CD4-positive, alpha-beta T cell treated with Interferon gamma for 1 hour (primary cell): ENCODE measurements around the gene PBX1.

Source experiments
- DNase-seq: peaks from one replicate; pipeline ENCODE4 v3.0.0-alpha.2; 2020

Gene PBX1

DNA sequence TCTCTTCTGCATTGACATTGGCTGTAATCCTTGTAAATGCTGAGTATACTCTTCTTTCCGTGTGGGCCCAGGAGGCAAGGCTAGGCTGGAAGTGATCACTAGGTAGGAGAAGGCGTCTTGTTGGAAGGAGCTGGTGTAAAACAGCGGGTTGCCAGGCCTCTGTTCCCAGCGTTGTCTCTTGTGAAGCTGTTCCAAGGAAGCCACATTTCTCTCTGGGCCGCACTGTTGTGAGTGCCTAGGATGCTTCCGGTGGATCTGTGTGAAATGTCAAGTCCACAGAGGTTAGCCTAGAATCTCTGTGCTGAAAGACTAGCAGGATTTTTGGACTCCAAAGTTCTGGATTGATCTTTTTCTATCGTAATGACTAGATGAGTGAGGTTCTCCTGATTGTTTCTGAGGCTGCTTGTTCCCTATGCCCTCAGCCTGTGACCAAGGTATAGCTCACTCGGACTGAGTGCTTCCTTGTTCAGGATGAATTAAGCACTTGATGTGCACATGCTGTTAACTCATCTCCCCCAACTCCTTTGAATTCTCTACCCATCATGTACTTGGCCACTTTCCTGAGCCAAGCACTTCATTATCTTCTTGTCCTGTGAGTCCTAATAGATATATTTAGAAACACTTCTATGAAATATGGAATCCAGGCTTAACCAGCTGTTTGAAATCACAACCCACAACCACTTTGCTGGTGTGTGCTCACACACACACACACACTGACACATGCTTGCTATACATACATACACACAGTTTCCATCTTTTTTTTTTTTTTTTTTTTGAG lies 63.3 kb downstream of the PBX1 start:
- DNase-seq = no peak

DNA sequence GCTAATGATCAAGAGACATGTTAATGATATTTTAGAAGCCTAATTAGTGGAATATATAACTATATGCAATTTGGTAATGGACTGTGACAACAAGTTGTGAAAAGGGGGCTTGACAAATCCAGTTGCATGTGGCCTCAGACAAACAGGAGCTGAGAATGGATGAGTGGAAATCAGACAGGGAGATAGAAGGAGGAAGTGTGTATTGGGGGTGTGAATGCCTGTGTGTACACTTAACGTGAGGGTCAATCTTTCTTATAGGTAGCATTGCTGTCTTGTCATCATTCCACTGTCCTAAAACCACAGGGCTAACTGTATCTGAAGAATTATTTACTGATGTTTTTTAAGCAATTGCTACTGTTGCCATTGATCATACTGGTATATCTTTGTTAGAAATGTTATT lies 64.8 kb downstream of the PBX1 start:
- DNase-seq = no peak

DNA sequence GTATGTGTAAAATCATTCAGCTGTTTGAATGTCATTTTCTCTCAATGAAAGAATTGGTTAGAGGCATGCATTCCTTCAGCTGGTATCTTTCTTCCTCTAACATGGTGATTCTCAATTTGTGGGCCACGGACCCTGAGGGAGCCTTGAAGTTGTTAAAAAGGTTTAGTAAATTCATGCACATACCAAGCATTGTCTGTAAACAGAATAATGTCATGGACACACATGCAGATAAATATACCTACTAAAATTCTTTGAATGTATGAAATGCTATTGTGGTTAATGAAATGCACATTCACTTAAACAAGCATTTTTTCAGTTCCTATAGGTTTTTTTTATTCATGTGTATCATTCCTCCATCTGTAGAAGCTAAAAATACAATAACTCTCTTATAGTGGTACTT lies 65.4 kb downstream of the PBX1 start:
- DNase-seq = no peak

DNA sequence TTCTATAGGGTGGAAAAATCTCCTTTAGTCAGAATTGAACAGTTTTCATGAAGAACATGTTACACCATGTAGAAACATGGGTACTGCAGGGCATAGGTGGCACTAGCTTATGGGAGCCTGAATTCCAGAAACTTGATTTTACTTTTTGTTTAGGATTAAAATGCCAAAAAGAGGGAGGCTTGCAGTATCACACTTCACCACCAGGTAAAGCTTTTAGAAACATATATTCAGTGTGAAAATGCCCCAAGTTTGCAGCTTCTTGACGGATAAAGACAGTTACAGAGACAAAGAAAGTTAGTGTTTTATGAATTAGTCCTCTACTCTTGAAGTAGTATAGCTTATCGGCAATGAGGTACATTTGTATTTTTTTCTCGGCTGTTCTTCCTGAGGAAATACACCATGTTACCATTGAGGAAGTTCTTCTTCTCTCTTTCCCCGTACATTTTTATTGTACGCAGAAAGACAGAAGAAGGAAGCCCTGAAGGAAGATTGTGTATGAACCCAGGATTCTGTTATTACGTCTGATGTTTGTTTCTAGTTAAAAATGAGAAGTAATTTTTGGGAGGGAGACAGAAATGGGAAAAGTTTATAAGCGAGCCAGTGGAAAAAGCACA lies 66.1 kb downstream of the PBX1 start:
- no peak for DNase-seq

DNA sequence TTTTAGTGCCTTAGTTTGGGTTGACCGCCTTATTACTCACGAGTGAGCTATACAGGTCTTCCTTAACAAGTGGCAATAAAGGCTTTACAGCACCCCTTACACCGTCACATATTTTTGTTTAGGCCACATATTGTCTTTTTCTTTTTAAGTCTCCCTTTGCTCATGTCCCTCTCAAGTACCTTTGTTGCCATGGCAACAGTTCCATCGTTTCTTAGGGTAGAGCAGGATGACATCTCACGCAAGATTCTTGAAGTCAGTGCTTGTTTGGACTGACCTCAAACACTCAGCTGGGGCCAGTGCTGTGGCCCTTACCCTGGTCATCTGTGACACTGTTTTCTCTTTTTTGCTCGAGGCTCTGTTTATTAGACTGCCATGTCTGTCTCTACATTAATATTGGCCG lies 69.8 kb downstream of the PBX1 start:
- no peak for DNase-seq

DNA sequence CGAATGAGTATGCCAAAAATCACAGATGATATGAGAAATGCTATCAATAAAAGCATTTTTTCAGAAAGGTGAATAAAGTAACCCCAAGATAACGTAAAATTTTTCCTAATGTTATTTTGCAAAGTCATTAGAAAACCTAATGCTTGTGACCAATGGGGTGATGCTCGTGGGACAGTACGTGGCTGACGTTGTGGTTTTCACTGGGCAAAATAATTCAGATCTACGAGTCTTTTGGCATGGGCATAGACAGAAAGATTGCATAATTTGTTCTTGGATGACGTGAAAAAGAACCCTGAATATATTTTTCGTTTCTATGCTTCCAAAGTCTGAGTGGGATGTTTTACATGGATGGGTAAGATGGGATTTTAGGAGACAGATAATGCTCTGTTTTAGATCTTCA lies 71.0 kb downstream of the PBX1 start:
- no peak for DNase-seq

DNA sequence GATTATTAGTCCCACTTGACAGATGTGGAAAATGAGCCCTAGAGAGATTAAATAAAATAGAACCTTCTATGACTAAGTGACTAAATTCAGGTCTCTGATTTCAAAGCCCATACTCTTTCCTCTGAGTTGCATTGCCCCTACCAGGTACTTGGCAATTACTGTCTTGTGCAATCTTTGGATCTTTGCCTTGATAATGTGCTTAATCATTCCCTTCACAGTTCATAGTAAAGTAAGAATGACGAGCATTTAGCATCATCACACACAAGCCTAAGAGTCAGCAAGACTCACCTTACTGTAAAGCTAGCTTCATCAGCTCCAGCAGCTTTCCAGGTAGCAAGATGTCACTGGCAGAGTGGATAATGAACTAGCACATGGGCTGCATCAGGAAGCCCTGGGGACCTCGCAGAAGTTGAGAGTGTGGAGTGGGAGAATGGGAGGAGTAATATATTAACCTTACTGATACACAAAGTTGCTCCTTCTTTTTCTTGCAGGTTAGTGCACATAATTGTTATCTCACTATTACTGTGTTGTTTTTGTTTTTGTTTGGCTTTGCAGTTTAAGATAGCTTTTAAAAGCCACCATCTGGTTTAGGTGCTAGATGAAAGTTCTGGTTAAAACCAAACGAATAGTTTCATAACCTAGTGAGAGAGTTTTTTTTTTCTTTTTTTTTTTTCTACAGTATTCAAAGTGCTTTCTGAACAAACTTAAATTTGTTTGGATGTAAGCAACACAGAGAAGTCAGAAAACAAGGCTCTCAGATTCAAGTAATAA lies 71.8 kb downstream of the PBX1 start:
- no peak for DNase-seq

DNA sequence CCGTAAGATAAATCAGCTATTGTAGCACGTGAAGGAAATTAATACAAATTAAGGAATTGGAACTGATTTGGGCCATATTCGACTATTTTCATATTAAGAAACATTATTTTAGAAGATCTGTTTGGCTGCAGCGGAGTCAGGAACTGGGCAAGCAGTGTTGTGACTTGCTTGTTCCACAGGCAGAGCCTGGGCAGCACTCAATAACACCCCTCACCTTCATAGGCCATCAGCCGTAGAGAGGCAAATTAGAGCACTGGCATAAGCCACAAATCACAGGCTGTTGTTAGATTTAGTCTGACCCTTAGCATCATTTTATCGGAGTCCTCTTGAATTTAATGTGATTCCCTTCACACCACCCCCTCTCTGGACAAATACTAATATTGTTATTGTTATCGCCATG lies 72.8 kb downstream of the PBX1 start:
- no peak for DNase-seq

DNA sequence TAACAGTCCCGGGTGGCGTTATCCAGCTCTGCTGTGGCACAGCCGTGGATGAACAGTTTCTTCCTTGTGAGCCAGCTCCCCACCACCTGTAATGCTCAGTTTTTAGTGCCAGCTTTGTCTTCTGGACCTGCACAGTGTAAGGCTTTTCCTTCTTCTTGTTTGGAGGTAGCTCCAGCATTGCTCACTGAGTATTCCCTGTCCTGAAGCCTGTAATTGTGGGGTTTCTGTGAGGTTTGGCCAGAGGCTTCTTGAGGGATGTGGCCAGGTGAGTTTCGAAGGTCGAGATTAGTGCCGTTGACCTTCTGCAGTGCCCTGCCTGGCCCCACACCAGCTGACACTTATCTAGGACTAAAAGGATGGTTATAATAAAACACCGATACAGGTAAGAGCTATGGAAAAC lies 75.0 kb downstream of the PBX1 start:
- no peak for DNase-seq

- no peak for DNase-seq
Observed at GRCh38 chr1:164635059-164635802, 76.2 kb downstream of the PBX1 start.

- DNase-seq = no peak
Observed at GRCh38 chr1:164635803-164636731, 77.1 kb downstream of the PBX1 start.

GRCh38 chr1:164636757-164637156 lies 77.8 kb downstream of the PBX1 start:
- DNase-seq = no peak

- DNase-seq = no peak
Observed at GRCh38 chr1:164637461-164638375, 78.7 kb downstream of the PBX1 start.

GRCh38 chr1:164638492-164639202 lies 79.7 kb downstream of the PBX1 start:
- no peak for DNase-seq

DNA sequence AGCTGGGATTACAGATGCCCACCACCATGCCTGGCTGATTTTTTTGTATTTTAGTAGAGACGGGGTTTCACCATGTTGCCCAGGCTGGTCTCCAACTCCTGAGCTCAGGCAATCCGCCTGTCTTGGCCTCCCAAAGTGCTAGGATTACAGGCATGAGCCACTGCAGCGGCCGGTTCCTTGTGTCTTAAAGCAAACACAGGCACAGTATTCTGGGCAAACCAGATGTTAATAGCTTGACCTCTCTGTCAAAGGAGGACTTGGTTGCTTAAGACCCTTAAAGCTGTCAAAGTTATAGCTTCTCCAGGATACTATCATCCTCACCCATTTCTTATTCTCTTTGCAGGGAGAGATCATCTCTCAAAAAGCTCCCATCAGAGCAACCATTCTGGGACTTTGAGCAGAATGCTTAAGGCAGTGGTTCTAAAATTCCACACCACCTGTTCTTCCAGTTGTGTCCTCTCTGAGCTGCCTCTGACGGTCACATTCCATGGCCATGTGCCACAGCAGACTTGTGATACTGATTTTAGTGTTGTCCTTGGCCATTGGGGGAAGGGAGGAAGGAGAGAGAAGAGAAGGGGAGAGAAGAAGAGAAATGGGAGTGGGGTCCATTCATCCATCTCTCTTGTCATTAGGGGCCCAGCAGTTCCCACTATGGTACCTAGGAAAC lies 81.8 kb downstream of the PBX1 start:
- DNase-seq = no peak

DNA sequence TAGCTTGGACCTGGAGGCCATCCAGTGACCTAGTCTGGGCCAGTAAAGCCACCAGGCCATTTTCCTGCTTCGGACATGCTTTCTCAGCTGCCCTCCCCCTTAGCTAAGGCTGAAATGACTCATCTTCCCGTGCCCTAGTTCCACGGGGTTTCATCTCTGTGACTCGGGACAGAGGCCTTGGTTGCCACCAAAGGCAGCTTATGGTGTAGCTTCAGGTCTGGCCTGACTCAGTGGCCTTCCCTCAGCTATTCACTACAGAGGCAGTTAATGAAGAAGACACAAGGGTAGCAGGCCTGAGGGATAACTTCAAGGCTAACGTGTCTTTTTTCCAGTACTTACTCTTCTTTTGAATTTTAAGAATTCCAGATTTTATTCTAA lies 82.4 kb downstream of the PBX1 start:
- no peak for DNase-seq

DNA sequence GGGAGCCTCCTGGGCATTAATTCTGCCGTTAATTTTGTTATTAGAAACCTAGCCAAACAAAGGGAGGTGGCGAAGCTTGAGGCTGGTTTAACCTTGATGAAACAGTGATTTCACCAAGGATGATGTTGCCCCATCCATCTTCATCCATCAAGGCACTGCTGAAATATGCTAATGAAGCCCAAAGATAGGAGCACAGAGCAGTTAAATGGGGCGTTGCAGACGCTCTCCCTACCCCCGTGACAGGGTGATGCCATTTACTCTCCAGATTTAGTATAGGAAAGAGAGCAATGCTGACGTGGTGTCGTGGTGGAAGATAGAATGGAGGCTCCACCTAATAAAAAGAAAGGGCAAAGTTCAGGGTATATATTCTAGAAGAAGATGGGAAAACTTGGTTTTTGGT lies 84.0 kb downstream of the PBX1 start:
- DNase-seq = no peak

DNA sequence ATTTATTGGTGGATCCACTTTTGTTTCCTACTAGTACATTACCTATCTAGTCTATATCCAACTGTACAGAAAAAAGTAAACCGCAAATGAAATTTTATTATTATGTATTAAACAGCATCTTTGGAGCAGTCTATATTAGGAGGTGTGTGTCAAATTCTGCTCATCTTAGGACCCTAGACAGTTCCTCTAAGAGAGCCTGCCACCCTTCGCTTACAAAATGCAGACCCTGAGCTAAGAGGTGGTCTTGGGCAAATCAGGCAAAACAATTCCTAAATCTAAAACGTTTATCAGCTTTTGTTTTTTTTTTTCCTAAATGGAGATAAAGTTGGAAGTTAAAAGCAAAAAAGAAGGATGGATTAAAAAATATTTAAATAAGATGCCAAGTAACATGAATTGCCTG lies 85.3 kb downstream of the PBX1 start:
- DNase-seq = no peak

DNA sequence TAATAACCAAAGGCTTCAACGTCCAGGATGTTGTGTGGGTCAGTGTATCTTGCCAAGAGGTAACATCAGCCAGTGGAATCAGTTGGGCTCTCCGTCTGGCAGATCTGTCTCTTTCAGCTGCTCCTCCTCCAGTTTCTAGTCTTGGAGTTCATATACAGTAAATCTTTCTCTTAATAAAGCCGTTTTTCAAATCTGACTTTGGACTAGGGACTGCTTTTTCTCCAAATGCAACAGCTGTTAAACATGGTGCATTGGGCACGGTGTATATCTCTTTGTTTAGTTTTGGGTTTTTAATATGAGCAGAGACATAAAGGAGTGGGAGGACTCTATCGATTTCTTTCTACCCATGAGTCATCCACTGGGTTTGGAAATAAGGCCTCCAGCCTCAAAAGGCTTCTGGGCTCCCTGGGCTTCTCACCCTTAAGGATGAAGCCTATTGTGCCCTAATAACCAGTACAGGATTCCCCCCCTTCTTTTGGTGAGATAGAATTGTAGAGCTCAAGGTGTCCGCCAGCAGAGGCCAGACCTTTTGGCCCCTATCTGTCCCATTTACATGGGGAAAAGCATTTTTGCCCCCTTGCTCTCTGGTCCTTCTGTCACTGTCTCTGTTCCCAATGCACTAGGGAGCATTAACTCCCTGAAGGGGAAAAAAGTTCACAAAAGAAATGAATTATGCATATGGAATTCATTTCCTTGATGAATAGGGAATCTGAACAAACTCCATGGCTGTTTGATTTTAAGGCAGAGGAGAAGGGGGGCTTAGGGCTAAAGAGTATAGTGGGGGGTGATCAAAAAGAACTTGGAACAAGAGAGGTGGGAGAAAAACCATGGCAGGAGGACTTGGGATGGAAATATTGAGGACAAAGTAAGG lies 86.0 kb downstream of the PBX1 start:
- DNase-seq = no peak
